ENCODE measurements around the gene SRGAP1. TPM values are rescaled to one million over a fixed set of nuclear protein-coding genes. Genes with fewer than 3 reads are reported as not detected.
"Not testable (repeated sequence)": the region's sequence is repeated elsewhere in the genome, so short reads cannot be mapped to it uniquely, and the experiment has no call there.

Gene SRGAP1
- total RNA-seq, 3 donors from 2014 or later = 12.2 to 23.9 (median 15.9) TPM

DNA sequence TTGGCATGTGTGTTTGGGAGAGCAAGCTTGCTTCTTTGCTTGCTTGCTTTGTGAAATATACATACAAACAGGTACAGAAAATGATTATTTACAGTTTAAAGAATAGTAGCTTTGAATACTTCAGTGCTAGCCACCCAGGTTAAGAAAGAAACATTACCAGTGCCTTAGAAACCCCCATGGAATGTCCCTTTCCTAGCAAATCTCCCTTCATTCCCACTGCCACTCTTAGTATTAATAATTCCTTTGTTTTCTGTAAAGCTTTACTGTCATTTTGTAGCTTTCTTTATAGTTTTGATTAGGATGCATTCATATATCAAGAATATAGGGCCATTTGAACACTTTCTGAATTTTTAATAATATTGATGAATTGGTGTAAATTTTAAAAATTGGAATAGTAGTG lies 9.5 kb downstream of the SRGAP1 start:
- intact Hi-C loops (cut with DNase I, micrococcal nuclease) = no loop called here
- TF ChIP-seq, protein P1, sequence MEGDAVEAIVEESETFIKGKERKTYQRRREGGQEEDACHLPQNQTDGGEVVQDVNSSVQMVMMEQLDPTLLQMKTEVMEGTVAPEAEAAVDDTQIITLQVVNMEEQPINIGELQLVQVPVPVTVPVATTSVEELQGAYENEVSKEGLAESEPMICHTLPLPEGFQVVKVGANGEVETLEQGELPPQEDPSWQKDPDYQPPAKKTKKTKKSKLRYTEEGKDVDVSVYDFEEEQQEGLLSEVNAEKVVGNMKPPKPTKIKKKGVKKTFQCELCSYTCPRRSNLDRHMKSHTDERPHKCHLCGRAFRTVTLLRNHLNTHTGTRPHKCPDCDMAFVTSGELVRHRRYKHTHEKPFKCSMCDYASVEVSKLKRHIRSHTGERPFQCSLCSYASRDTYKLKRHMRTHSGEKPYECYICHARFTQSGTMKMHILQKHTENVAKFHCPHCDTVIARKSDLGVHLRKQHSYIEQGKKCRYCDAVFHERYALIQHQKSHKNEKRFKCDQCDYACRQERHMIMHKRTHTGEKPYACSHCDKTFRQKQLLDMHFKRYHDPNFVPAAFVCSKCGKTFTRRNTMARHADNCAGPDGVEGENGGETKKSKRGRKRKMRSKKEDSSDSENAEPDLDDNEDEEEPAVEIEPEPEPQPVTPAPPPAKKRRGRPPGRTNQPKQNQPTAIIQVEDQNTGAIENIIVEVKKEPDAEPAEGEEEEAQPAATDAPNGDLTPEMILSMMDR (IDR thresholded peaks at IDR 0.05) = no peak
- no peak overlapping the region for H3K4me3 ChIP-seq

DNA sequence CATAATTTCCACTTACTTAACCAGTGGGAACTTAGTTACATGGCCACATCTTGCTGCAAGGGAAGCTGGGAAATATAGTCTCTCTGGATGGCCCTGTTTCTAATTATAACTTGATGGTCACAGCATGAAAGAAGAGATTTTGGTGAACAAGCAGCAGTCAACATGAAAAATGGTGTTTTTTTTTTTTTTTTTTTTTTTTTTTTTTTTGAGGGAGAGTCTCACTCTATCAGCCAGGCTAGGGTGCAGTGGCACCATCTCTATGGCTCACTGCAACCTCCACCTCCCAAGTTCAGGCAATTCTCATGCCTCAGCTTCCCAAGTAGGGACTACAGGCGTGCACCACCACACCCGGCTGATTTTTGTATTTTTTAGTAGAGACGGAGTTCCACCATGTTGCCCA lies 10.8 kb downstream of the SRGAP1 start:
- Histone ChIP-seq H3K9me3 (no peaks in the 10 kb centered on the region), H3K4me3 (no peak overlapping the region), H3K36me3 (ENCODE audit: low read depth) (no peaks in the 10 kb centered on the region), H3K4me1 (ENCODE audit: low read depth) (peaks cover 2% of the 10 kb centered on the region)
- TF ChIP-seq, protein P1 (IDR thresholded peaks at IDR 0.05) = no peak
- intact Hi-C loops (cut with DNase I, micrococcal nuclease) = no loop called here
- DNase-seq (no peak), ATAC-seq (no peak)

More for the DNA sequence above, 9.5 kb downstream of the SRGAP1 start:
- Histone ChIP-seq H3K36me3 (ENCODE audit: low read depth) (no peaks in the 10 kb centered on the region), H3K4me1 (ENCODE audit: low read depth) (peaks cover 7% of the 10 kb centered on the region), H3K9me3 (no peaks in the 10 kb centered on the region)
- no peak for ATAC-seq
- no peak for DNase-seq

DNA sequence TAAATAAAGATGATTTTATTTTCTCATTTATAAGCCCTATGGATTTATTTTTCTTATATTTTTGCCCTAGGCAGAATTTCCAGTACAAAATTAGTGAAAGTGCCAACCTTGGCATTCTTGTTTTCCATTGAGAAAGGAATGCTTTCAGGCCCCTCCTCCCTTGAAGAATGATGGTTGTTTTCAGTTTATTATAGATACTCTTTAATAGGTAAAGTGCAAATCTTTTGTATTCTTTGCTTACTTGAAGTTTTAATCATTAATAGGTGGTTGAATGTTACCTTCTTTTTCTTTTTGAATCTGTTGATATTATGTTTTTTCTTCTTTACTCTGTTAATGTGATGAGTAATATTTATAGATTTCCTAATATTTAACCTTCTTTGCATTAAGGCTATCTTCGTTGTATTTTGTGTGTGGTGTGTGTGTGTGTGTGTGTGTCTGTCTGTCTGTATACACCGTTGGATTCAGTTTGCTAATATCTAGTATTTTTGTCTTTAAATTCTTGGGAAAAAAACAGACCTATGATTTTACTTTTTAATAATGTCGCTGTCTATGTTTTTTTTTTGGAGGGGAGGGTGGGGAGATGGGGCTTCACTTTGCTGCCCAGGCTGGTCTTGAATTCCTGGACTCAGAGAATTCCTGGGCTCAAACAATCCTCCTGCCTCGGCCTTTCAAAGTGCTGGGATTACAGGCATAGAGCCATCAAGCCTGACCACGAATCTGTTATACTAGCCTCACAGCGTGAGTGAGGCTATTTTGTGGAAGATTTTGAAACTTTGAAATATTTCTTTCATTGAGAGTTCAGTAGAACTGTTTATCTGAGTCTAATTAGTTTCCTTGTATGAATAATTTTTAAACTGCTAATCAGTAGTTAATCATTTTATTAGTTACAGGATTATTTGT lies 13.5 kb downstream of the SRGAP1 start:
- TF ChIP-seq, protein P1 (IDR thresholded peaks at IDR 0.05) = no peak
- H3K4me3 ChIP-seq = no peak overlapping the region
- H3K4me1 ChIP-seq (ENCODE audit: low read depth) = peaks cover 26% of the 10 kb centered on the region
- H3K36me3 ChIP-seq (ENCODE audit: low read depth) = no peaks in the 10 kb centered on the region
- no peak for DNase-seq
- intact Hi-C loops (cut with DNase I, micrococcal nuclease) = no loop called here
- no peaks in the 10 kb centered on the region for H3K9me3 ChIP-seq
- ATAC-seq = no peak

DNA sequence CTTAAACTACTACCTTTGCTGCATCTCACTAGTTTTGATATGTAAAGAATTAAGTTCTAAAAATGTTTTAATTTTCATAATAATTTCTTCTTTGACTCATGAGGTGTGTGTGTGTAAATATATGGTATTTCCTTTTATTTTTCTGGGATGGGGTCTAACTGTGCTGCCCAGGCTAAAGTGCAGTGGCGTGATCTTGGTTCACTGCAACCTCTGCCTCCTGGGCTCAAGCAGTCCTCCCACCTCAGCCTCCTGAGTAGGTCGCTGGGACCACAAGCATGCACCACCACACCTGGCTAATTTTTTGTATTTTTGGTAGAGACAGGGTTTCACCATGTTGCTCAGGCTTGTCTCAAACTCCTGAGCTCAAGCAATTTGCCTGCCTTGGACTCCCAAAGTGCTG lies 15.4 kb downstream of the SRGAP1 start:
- H3K4me1 ChIP-seq (ENCODE audit: low read depth) = peaks cover 32% of the 10 kb centered on the region
- H3K4me3 ChIP-seq; H3K9me3 ChIP-seq; DNase-seq; intact Hi-C loops (cut with DNase I, micrococcal nuclease); H3K36me3 ChIP-seq (ENCODE audit: low read depth); ATAC-seq: not testable (repeated sequence)

DNA sequence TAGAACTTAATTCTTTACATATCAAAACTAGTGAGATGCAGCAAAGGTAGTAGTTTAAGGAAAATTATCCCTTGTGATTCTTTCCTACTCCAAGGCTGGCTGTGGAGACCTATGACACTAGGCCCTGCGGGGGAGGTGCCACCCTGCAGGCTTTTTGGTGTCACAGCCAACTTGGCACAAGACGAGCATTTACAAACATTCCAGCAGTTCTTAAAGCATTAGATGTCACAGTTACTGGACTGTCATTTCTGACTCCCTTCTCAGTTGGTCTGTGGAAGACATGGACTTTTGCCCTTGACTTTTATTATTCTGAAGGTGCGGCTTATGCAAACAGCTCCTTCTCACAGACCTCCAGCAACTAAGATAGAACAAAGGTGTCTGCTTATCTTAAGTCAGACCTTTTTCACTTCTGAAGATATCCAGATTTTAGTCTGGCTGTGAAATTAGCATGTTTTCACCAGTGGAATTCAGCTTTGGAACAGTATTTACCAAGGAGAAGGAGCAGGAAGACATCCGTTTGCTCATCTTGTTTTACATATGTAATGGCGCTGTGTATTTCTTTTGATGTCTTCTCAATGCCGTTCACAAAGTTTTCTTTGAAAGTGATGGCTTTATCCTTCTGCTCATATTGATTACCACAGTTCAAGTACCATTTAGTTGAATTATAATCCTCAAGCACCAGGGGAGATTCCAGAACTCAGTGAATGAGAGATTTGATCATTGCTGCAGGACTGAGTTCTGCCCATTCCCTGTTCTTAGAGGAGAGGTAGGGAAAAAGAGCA lies 17.9 kb downstream of the SRGAP1 start:
- Histone ChIP-seq H3K9me3 (no peaks in the 10 kb centered on the region), H3K4me1 (ENCODE audit: low read depth) (peaks cover 32% of the 10 kb centered on the region), H3K36me3 (ENCODE audit: low read depth) (no peaks in the 10 kb centered on the region), H3K4me3 (no peak overlapping the region)
- TF ChIP-seq, protein P1 (IDR thresholded peaks at IDR 0.05) = no peak
- peak; percentile 72 to 83 (median 76) for DNase-seq
- ATAC-seq = peak; percentile 99
- intact Hi-C loops (cut with DNase I, micrococcal nuclease) = no loop called here

DNA sequence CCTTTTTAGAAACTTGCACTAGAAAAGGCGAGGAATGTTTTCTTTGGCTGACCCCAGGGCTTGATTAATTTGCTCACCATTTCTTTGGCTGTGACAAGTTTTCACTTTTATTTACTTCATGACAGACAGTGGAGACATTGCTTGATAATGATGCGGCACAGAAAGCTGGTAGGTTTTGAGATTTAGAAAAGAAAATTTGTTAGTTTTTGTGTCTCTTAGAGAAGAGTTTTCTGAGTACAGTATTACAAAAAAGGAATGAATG lies 18.4 kb downstream of the SRGAP1 start:
- TF ChIP-seq, protein P1 (IDR thresholded peaks at IDR 0.05) = no peak
- peaks cover 32% of the 10 kb centered on the region for H3K4me1 ChIP-seq (ENCODE audit: low read depth)
- H3K9me3 ChIP-seq = no peaks in the 10 kb centered on the region
- ATAC-seq = no peak
- H3K4me3 ChIP-seq = no peak overlapping the region
- intact Hi-C loops (cut with DNase I, micrococcal nuclease) = no loop called here
- H3K36me3 ChIP-seq (ENCODE audit: low read depth) = no peaks in the 10 kb centered on the region
- no peak for DNase-seq

Measured in mucosa of descending colon (tissue), 3 donors.